AG10803 (cell line): ENCODE results near the gene SAG.

Source experiments
- DNase-seq: peaks from one replicate; pipeline ENCODE4 v3.0.0; 2010; ENCODE audit warnings: low read depth
- H3K4me3 ChIP-seq: 2 replicates; pipeline ENCODE4 v1.5.1; 2011; ENCODE audit warnings: mild to moderate bottlenecking, low read length, control low read depth
- TF ChIP-seq, protein P1 (sequence below): conservative IDR thresholded peaks from 2 replicates; pipeline ENCODE4 v1.5.1; 2011; ENCODE audit warnings: mild to moderate bottlenecking, low read length, control low read depth, inconsistent platforms

Gene SAG

GRCh38 chr2:233264667-233265066 is 42.9 kb upstream of the SAG start:
- DNase-seq, result no peak
- TF ChIP-seq, protein P1, sequence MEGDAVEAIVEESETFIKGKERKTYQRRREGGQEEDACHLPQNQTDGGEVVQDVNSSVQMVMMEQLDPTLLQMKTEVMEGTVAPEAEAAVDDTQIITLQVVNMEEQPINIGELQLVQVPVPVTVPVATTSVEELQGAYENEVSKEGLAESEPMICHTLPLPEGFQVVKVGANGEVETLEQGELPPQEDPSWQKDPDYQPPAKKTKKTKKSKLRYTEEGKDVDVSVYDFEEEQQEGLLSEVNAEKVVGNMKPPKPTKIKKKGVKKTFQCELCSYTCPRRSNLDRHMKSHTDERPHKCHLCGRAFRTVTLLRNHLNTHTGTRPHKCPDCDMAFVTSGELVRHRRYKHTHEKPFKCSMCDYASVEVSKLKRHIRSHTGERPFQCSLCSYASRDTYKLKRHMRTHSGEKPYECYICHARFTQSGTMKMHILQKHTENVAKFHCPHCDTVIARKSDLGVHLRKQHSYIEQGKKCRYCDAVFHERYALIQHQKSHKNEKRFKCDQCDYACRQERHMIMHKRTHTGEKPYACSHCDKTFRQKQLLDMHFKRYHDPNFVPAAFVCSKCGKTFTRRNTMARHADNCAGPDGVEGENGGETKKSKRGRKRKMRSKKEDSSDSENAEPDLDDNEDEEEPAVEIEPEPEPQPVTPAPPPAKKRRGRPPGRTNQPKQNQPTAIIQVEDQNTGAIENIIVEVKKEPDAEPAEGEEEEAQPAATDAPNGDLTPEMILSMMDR, result no peak
- no peak overlapping the region for H3K4me3 ChIP-seq

DNA sequence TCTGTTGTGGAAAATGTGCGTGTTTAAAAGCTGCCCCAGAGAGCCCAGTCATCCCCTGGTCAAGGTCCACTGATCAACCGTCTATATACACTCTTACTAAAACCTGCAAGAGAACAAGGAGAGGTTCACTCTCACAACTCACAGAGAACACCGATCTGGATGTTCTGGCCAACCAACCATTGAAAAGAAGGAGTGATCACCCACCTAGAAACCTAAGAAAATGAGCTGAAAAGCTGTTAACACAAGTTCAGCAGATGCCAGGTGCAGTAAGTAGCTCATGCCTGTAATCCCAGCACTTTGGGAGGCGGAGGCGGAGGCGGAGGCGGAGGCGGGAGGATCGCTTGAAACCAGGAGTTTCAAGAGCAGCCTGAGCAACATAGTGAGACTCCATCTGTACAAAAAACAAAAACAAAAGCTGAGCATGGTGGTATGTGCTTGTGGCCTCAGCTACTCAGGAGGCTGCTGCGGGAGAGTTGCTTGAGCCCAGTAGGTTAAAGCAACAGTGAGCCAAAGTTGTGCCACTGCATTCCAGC is 41.7 kb upstream of the SAG start:
- TF ChIP-seq, protein P1, result no peak
- H3K4me3 ChIP-seq, result no peak overlapping the region
- DNase-seq, result no peak

DNA sequence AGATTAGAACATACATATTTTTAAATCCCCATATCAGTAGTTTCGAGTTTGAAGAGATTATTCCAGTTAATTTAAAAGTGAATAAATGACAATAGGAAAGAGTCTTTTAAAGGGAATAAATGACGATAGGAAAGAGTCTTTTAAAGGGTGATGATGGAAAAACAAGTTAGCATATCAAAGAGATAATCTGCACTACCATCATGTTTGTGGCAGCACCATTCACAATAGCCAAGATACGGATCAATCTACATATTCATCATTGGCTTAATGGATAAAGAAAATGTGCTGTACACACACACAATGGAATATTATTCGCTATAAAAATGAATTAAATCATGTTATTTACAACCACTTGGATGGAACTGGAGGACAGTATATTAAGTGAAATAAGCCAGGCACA is 41.1 kb upstream of the SAG start:
- TF ChIP-seq, protein P1, result no peak
- no peak overlapping the region for H3K4me3 ChIP-seq
- DNase-seq, result no peak

DNA sequence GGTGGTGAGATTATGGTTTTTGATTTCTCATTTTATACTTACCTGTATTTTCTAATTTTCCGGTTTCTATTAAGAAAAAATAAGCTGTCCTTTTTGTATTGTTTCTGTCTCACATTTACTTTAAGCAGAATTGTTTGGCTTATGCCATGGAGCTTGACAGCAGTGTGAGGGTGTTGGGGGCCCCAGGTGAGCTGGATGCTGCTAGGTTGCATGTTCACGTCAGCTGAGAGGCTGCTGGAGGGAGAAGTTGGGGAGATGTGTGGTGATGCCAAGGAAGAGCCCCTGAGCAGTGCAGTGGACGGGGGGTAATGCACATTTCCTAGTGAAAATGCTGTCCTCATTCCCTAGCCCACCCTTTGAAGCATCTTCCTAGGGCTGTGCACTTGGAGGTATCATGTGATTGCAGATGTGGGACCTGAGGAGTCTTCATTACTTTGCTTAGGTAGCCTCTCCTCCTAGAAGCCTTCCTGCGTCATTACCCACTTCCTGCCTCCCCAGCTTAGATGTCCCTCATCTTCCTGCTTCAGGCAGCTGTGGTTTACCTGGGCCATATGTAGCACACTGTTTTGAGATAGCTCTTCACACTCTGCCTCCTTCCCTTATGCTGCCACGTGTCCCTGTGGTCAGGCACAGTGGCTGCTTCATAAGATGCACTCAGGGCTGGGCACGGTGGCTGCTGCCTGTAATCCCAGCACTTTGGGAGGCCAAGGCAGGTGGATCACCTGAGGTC is 39.9 kb upstream of the SAG start:
- DNase-seq, result no peak
- TF ChIP-seq, protein P1, result no peak
- H3K4me3 ChIP-seq, result no peak overlapping the region

DNA sequence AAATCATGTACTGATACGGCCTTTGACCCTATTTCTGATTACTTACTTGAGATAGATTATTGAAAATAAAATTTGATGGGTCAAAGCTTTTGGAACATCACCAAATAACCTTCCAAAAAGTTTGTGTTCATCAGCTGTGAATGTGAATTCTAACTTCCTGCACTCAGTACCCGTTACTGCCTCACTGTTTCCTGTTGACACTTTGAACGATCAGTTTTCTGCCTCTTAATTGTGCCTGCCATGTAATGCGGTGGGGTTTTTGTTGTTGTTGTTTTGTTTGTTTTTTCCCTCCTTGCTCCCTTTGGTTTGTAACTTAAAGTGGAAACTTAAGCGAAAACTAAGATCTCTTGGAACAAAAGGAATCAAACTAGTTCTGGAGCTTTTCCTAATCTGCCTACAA is 37.2 kb upstream of the SAG start:
- no peak for DNase-seq
- no peak overlapping the region for H3K4me3 ChIP-seq
- TF ChIP-seq, protein P1, result no peak

DNA sequence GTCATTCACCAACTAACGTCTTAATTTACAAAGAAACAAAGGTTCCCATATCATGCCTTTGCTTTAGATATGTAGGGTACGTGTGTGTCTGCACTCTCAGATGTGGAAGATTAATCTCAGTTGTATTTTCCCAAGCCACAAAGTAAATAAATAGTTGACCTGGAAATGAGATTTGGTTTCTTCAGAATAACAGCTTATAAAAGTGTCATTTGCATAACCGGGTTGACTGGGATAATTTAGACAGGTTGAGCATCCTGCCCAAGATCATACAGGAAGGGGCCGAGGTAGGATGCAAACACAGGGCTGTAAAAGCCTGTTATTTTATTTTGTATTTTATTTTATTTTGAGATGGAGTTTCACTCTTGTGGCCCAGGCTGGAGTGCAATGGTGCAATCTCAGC is 36.7 kb upstream of the SAG start:
- DNase-seq, result no peak
- TF ChIP-seq, protein P1, result no peak
- H3K4me3 ChIP-seq, result no peak overlapping the region

- no peak overlapping the region for H3K4me3 ChIP-seq
Observed at GRCh38 chr2:233271693-233272092, 35.9 kb upstream of the SAG start.

More at GRCh38 chr2:233271693-233272092, 35.9 kb upstream of the SAG start:
- TF ChIP-seq, protein P1, result no peak
- DNase-seq, result no peak
